SK-N-SH treated with all-trans-retinoic acid at 6 μM for 48 hours (cell line): Measurements from ENCODE around the gene TSHZ2.

Source experiments
- ARNTL ChIP-seq: fragments of 450-650 bp; formaldehyde crosslinking; IDR thresholded peaks from 2 replicates; pipeline ENCODE4 v1.5.0; 2020; ENCODE audit warnings: low read depth, mild to moderate bottlenecking, moderate library complexity, borderline replicate concordance
- BACH2 ChIP-seq: fragments of 250-450 bp; sonication (Bioruptor Pico); IDR thresholded peaks from 2 replicates; pipeline ENCODE4 v1.9.0; 2021; ENCODE audit warnings: mild to moderate bottlenecking, borderline replicate concordance
- ESRRG ChIP-seq: fragments of 250-450 bp; sonication (Bioruptor Pico); IDR thresholded peaks from 2 replicates; pipeline ENCODE4 v1.6.1; 2021; ENCODE audit warnings: mild to moderate bottlenecking
- ISL1 ChIP-seq: fragments of 250-450 bp; sonication (Bioruptor Pico); IDR thresholded peaks from 2 replicates; pipeline ENCODE4 v2.1.2; 2022; ENCODE audit warnings: mild to moderate bottlenecking, moderate library complexity
- RARB ChIP-seq: fragments of 250-450 bp; sonication (Bioruptor Pico); IDR thresholded peaks from 2 replicates; pipeline ENCODE4 v1.8.0; 2021; ENCODE audit warnings: mild to moderate bottlenecking, moderate library complexity
- TCF4 ChIP-seq: fragments of 250-450 bp; sonication (Bioruptor Pico); IDR thresholded peaks from 2 replicates; pipeline ENCODE4 v1.8.0; 2021; ENCODE audit warnings: mild to moderate bottlenecking, moderate library complexity, borderline replicate concordance
- TOX ChIP-seq: fragments of 250-450 bp; sonication (Bioruptor Pico); IDR thresholded peaks from 2 replicates; pipeline ENCODE4 v1.8.0; 2021; ENCODE audit warnings: mild to moderate bottlenecking, moderate library complexity, borderline replicate concordance
- TSHZ2 ChIP-seq: fragments of 250-450 bp; sonication (Bioruptor Pico); IDR thresholded peaks from 2 replicates; pipeline ENCODE4 v1.5.0; 2020; ENCODE audit warnings: mild to moderate bottlenecking, moderate library complexity
- ZFP3 ChIP-seq: fragments of 250-450 bp; sonication (Bioruptor Pico); IDR thresholded peaks from 2 replicates; pipeline ENCODE4 v1.5.0; 2020; ENCODE audit warnings: mild to moderate bottlenecking, moderate library complexity
- ZFP30 ChIP-seq: fragments of 450-650 bp; formaldehyde crosslinking; IDR thresholded peaks from 2 replicates; pipeline ENCODE4 v1.5.0; 2022; ENCODE audit warnings: mild to moderate bottlenecking, moderate library complexity
- ZNF565 ChIP-seq: fragments of 450-650 bp; formaldehyde crosslinking; conservative IDR thresholded peaks from 2 replicates; pipeline ENCODE4 v1.5.0; 2020; ENCODE audit warnings: low read depth, mild to moderate bottlenecking, moderate library complexity
- ZNF70 ChIP-seq: fragments of 450-650 bp; formaldehyde crosslinking; IDR thresholded peaks from 2 replicates; pipeline ENCODE4 v1.5.0; 2020; ENCODE audit warnings: mild to moderate bottlenecking, moderate library complexity
- TF ChIP-seq, protein P1 (sequence below): fragments of 250-450 bp; sonication (Bioruptor Pico); IDR thresholded peaks from 2 replicates; pipeline ENCODE4 v1.5.1; 2020; ENCODE audit warnings: low read depth, mild to moderate bottlenecking, moderate library complexity
- TF ChIP-seq, protein P2 (sequence below): fragments of 250-450 bp; sonication (Bioruptor Pico); IDR thresholded peaks from 2 replicates; pipeline ENCODE4 v1.8.0; 2020; ENCODE audit warnings: mild to moderate bottlenecking, moderate library complexity, borderline replicate concordance

DNA sequence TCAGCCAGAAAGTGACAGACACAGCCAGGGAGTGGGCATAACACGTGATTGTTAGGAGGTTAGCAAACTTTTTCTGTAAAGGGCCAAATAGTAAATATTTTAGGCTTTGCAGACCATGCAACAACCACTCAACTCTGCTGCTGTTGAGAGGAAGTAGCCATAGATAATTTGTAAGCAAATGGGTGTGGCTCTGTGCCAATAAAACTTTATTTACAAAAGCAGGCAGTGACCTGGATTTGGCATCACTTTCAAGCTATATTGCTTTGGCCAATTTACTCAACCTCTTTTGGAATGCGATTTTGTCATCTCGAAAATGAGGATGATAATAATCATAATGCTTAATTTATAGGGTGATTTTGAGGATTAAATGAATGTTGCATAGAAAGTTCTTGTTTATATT, 152.6 kb downstream of the TSHZ2 start:
- TF ChIP-seq, protein P1, sequence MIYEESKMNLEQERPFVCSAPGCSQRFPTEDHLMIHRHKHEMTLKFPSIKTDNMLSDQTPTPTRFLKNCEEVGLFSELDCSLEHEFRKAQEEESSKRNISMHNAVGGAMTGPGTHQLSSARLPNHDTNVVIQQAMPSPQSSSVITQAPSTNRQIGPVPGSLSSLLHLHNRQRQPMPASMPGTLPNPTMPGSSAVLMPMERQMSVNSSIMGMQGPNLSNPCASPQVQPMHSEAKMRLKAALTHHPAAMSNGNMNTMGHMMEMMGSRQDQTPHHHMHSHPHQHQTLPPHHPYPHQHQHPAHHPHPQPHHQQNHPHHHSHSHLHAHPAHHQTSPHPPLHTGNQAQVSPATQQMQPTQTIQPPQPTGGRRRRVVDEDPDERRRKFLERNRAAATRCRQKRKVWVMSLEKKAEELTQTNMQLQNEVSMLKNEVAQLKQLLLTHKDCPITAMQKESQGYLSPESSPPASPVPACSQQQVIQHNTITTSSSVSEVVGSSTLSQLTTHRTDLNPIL (CRISPR knock-in tag): no peak
- no peak for TF ChIP-seq ZFP30 (CRISPR knock-in tag)
- no peak for TF ChIP-seq BACH2
- no peak for TF ChIP-seq TSHZ2 (CRISPR knock-in tag)
- TF ChIP-seq ZFP3: no peak
- no peak for TF ChIP-seq TCF4 (CRISPR knock-in tag)
- TF ChIP-seq, protein P2, sequence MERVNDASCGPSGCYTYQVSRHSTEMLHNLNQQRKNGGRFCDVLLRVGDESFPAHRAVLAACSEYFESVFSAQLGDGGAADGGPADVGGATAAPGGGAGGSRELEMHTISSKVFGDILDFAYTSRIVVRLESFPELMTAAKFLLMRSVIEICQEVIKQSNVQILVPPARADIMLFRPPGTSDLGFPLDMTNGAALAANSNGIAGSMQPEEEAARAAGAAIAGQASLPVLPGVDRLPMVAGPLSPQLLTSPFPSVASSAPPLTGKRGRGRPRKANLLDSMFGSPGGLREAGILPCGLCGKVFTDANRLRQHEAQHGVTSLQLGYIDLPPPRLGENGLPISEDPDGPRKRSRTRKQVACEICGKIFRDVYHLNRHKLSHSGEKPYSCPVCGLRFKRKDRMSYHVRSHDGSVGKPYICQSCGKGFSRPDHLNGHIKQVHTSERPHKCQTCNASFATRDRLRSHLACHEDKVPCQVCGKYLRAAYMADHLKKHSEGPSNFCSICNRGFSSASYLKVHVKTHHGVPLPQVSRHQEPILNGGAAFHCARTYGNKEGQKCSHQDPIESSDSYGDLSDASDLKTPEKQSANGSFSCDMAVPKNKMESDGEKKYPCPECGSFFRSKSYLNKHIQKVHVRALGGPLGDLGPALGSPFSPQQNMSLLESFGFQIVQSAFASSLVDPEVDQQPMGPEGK: no peak
- TF ChIP-seq ZNF565: no peak
- no peak for TF ChIP-seq TOX (CRISPR knock-in tag)
- TF ChIP-seq ESRRG (CRISPR knock-in tag): no peak
- TF ChIP-seq ZNF70 (CRISPR knock-in tag): no peak
- TF ChIP-seq ISL1 (CRISPR knock-in tag): no peak
- TF ChIP-seq RARB (CRISPR knock-in tag): no peak
- TF ChIP-seq ARNTL (CRISPR knock-in tag): no peak
